PC-3 (cell line): ENCODE measurements around the gene MAF. TPM values are rescaled to one million over a fixed set of nuclear protein-coding genes. Genes with fewer than 3 reads are reported as not detected.

Source experiments
- ATAC-seq: fragments of 200-7000 bp; cut with Tn5 transposase; 2 replicates; pipeline ENCODE4 v1.9.1; 2020; ENCODE audit warnings: mild to moderate bottlenecking, moderate library complexity
- BruUV-seq: library from RNA; stranded (reverse); fragments of 400-500 nt; replicated peaks from 2 replicates; lab custom pipeline; 2021; lab: Mats Ljungman, UMichigan
- CTCF ChIA-PET: fragments of 300-600 bp; sonication (Branson Sonifier 250); formaldehyde crosslinking; loops from one replicate; lab custom pipeline; 2022; ENCODE audit warnings: antibody characterized with exemption; lab: Charles Lee
- POLR2A ChIA-PET: fragments of 300-600 bp; sonication (Branson Sonifier 250); formaldehyde crosslinking; loops from one replicate; lab custom pipeline; 2022; ENCODE audit warnings: antibody characterized with exemption; ENCODE audit not compliant: unreplicated experiment; lab: Charles Lee
- DNase-seq: peaks from one replicate; pipeline ENCODE4 v3.0.0-alpha.2; 2015
- H2AFZ ChIP-seq: fragments of 300-600 bp; sonication (generic); 2 replicates; pipeline ENCODE4 v1.6.0; 2016; ENCODE audit warnings: antibody characterized with exemption, low read length
- H3F3A ChIP-seq: fragments of 300-600 bp; sonication (generic); one replicate; pipeline ENCODE4 v1.6.0; 2017; ENCODE audit warnings: antibody characterized with exemption, low read length, control low read depth, mild to moderate bottlenecking; ENCODE audit not compliant: unreplicated experiment
- H3K27ac ChIP-seq: fragments of 300-600 bp; sonication (generic); 2 replicates; pipeline ENCODE4 v1.5.1; 2016; ENCODE audit warnings: mild to moderate bottlenecking, low read length
- H3K27me3 ChIP-seq: fragments of 300-600 bp; sonication (generic); 2 replicates; pipeline ENCODE4 v1.6.1; 2016; ENCODE audit warnings: low read length, mixed read lengths
- H3K36me3 ChIP-seq: fragments of 300-600 bp; sonication (generic); 2 replicates; pipeline ENCODE4 v1.6.1; 2016; ENCODE audit warnings: low read depth, mixed run types, low read length, mixed read lengths
- H3K4me1 ChIP-seq: fragments of 300-600 bp; sonication (generic); 2 replicates; pipeline ENCODE4 v1.5.1; 2016; ENCODE audit warnings: low read length; ENCODE audit not compliant: insufficient read depth
- H3K4me2 ChIP-seq: fragments of 300-600 bp; sonication (generic); 2 replicates; pipeline ENCODE4 v1.6.0; 2016; ENCODE audit warnings: low read length
- H3K4me3 ChIP-seq: fragments of 300-600 bp; sonication (generic); 2 replicates; pipeline ENCODE4 v1.5.1; 2016; ENCODE audit warnings: mild to moderate bottlenecking, low read length, mixed read lengths
- H3K79me2 ChIP-seq: fragments of 300-600 bp; sonication (generic); 2 replicates; pipeline ENCODE4 v1.6.1; 2017; ENCODE audit warnings: low read length, mixed read lengths
- H3K9ac ChIP-seq: fragments of 300-600 bp; sonication (generic); 2 replicates; pipeline ENCODE4 v1.6.0; 2016; ENCODE audit warnings: mild to moderate bottlenecking, low read length
- H3K9me2 ChIP-seq: fragments of 300-600 bp; sonication (generic); replicated peaks from 2 replicates; pipeline ENCODE4 v1.6.1; 2016; ENCODE audit warnings: mixed run types, low read length, mixed read lengths
- H3K9me3 ChIP-seq: fragments of 300-600 bp; sonication (generic); 2 replicates; pipeline ENCODE4 v1.6.1; 2016; ENCODE audit warnings: low read length, mixed read lengths
- H4K20me1 ChIP-seq: fragments of 300-600 bp; sonication (generic); 2 replicates; pipeline ENCODE4 v1.6.1; 2016; ENCODE audit warnings: low read length, mixed read lengths
- CTCF ChIP-seq: fragments of 300-600 bp; sonication (generic); conservative IDR thresholded peaks from 2 replicates; pipeline ENCODE4 v1.5.1; 2017; ENCODE audit warnings: antibody characterized with exemption, low read depth, mild to moderate bottlenecking, low read length
- EZH2 ChIP-seq: fragments of 300-600 bp; sonication (generic); IDR thresholded peaks from one replicate; pipeline ENCODE4 v1.6.1; 2017; ENCODE audit warnings: antibody characterized with exemption, mild to moderate bottlenecking, low read length; ENCODE audit not compliant: unreplicated experiment
- EZH2phosphoT487 ChIP-seq: fragments of 300-600 bp; sonication (generic); IDR thresholded peaks from 2 replicates; pipeline ENCODE4 v1.6.1; 2018; ENCODE audit warnings: mild to moderate bottlenecking, antibody characterized with exemption, low read length, borderline replicate concordance
- intact Hi-C: fragments of 100-400 bp; cut with micrococcal nuclease; formaldehyde crosslinking; loops from 2 replicates; pipeline ENCODE4 v1.9.0; 2023
- total RNA-seq: library from RNA; depleted of rRNA; stranded (reverse); fragments of >200 nt; gene quantifications from 2 replicates; pipeline ENCODE4 v1.2.3, GENCODE V29; 2014

The MAF gene
- total RNA-seq, 1 experiment from 2014 or later = not detected

- Histone ChIP-seq H3K9me3 (no peaks in the 10 kb centered on the region), H3K4me1 (no peaks in the 10 kb centered on the region), H3K4me2 (no peak overlapping the region), H3K9ac (no peak overlapping the region), H4K20me1 (no peaks in the 10 kb centered on the region), H3K27ac (no peak overlapping the region), H2AFZ (no peak overlapping the region), H3F3A (no peaks in the 10 kb centered on the region), H3K4me3 (no peak overlapping the region), H3K36me3 (no peaks in the 10 kb centered on the region), H3K9me2 (no peaks in the 10 kb centered on the region), H3K27me3 (peaks cover 55% of the 10 kb centered on the region), H3K79me2 (no peaks in the 10 kb centered on the region)
- TF ChIP-seq CTCF (no peak), EZH2phosphoT487 (no peak), EZH2 (no peak)
- no TSS peak for BruUV-seq
- intact Hi-C loops = no loop called here
- CTCF ChIA-PET = interaction anchor here (0.6 kb wide), 1 partner anchor 292 kb away, joined by 3 read pairs; no protein-coding TSS in a partner anchor
- DNase-seq = no peak
- ATAC-seq = no peak
- POLR2A ChIA-PET = no interaction called here
Observed at GRCh38 chr16:79598348-79599181, 2.0 kb downstream of the MAF start.

- Histone ChIP-seq H3K4me3 (no peak overlapping the region), H3F3A (no peaks in the 10 kb centered on the region), H3K79me2 (no peaks in the 10 kb centered on the region), H3K27ac (no peak overlapping the region), H3K4me1 (no peaks in the 10 kb centered on the region), H3K9me3 (no peaks in the 10 kb centered on the region), H4K20me1 (no peaks in the 10 kb centered on the region), H3K4me2 (no peak overlapping the region), H2AFZ (no peak overlapping the region), H3K36me3 (no peaks in the 10 kb centered on the region), H3K9ac (no peak overlapping the region), H3K9me2 (no peaks in the 10 kb centered on the region), H3K27me3 (peaks cover 59% of the 10 kb centered on the region)
- no peak for TF ChIP-seq EZH2
- TF ChIP-seq CTCF = no peak
- TF ChIP-seq EZH2phosphoT487 = no peak
- POLR2A ChIA-PET = no interaction called here
- BruUV-seq = no TSS peak
- intact Hi-C loops = no loop called here
- ATAC-seq = no peak
- no peak for DNase-seq
- CTCF ChIA-PET = interaction anchor here (0.5 kb wide), 1 partner anchor 1479 kb away, joined by 5 read pairs; no protein-coding TSS in a partner anchor
Observed at GRCh38 chr16:79598063-79598347, 2.5 kb downstream of the MAF start.
